Keratinocyte (primary cell): ENCODE data around the gene TRABD2B. TPM values are rescaled to one million over a fixed set of nuclear protein-coding genes. Genes with fewer than 3 reads are reported as not detected.

Experiments
- DNase-seq: peaks from one replicate; pipeline ENCODE4 v3.0.0-alpha.2; 2011; ENCODE audit warnings: low read depth, missing footprints, low spot score
- FAIRE-seq: peaks from 2 replicates; lab custom pipeline; 2011; peaks lifted over from hg19 to GRCh38; lab: Jason Lieb, UNC
- H2AFZ ChIP-seq: 2 replicates; pipeline ENCODE4 v1.6.0; 2012; ENCODE audit warnings: low read length, control low read depth, inconsistent platforms; ENCODE audit not compliant: control insufficient read depth
- H3K27ac ChIP-seq: 2 replicates; pipeline ENCODE4 v1.5.1; 2011; ENCODE audit warnings: low read length; ENCODE audit not compliant: control insufficient read depth, insufficient read depth
- H3K27me3 ChIP-seq: 3 replicates; pipeline ENCODE4 v1.6.0; 2011; ENCODE audit warnings: low read length; ENCODE audit not compliant: control insufficient read depth, insufficient read depth; ENCODE audit errors: extremely low read depth
- H3K36me3 ChIP-seq, 2 experiments: 2 replicates in 1 of 2; 3 replicates in 1 of 2; pipeline ENCODE4 v1.5.1; 2011; ENCODE audit warnings: low read length in 2 of 2, mild to moderate bottlenecking in 1 of 2; ENCODE audit not compliant: control insufficient read depth in 2 of 2, insufficient read depth in 2 of 2; ENCODE audit errors: extremely low read depth in 1 of 2
- H3K4me1 ChIP-seq: 3 replicates; pipeline ENCODE4 v1.5.1; 2011; ENCODE audit warnings: low read length; ENCODE audit not compliant: control insufficient read depth, insufficient read depth; ENCODE audit errors: extremely low read depth
- H3K4me2 ChIP-seq: 3 replicates; pipeline ENCODE4 v1.6.0; 2011; ENCODE audit warnings: low read depth, low read length; ENCODE audit not compliant: control insufficient read depth, insufficient read depth; ENCODE audit errors: extremely low read depth
- H3K4me3 ChIP-seq, 3 experiments: fragments of 200-600 bp in 1 of 3; sonication (generic) in 1 of 3; 2 replicates in 2 of 3; 3 replicates in 1 of 3; pipeline ENCODE4 v1.5.1; 2011 to 2016; ENCODE audit warnings: low read length in 3 of 3, mild to moderate bottlenecking in 3 of 3, control low read depth in 2 of 3, inconsistent platforms in 1 of 3, low read depth in 1 of 3, mixed read lengths in 1 of 3, mixed run types in 1 of 3, moderate library complexity in 1 of 3; ENCODE audit not compliant: control insufficient read depth in 2 of 3, insufficient read depth in 2 of 3; ENCODE audit errors: extremely low read depth in 1 of 3
- H3K79me2 ChIP-seq: 2 replicates; pipeline ENCODE4 v1.6.0; 2012; ENCODE audit warnings: low read length; ENCODE audit not compliant: control insufficient read depth, insufficient read depth
- H3K9ac ChIP-seq: 3 replicates; pipeline ENCODE4 v1.6.0; 2011; ENCODE audit warnings: low read length; ENCODE audit not compliant: control insufficient read depth, insufficient read depth; ENCODE audit errors: extremely low read depth
- H3K9me1 ChIP-seq: 3 replicates; pipeline ENCODE4 v1.6.0; 2011; ENCODE audit warnings: low read length; ENCODE audit not compliant: control insufficient read depth, insufficient read depth; ENCODE audit errors: extremely low read depth
- H3K9me3 ChIP-seq: 2 replicates; pipeline ENCODE4 v1.5.1; 2012; ENCODE audit warnings: low read depth, low read length; ENCODE audit not compliant: control insufficient read depth
- H4K20me1 ChIP-seq: 3 replicates; pipeline ENCODE4 v1.6.0; 2011; ENCODE audit warnings: low read length; ENCODE audit not compliant: control insufficient read depth, insufficient read depth; ENCODE audit errors: extremely low read depth
- CTCF ChIP-seq, 3 experiments: IDR thresholded peaks in 1 of 3; conservative IDR thresholded peaks in 1 of 3; optimal IDR thresholded peaks in 1 of 3; 2 replicates in 2 of 3; 3 replicates in 1 of 3; pipeline versions ENCODE3 to v1.5.1; 2011; ENCODE audit warnings: low read length in 3 of 3, mild to moderate bottlenecking in 3 of 3, moderate library complexity in 2 of 3, control low read depth in 1 of 3, inconsistent platforms in 1 of 3; ENCODE audit not compliant: insufficient read depth in 2 of 3; ENCODE audit errors: extremely low read depth in 1 of 3
- EZH2 ChIP-seq: IDR thresholded peaks from one replicate; pipeline ENCODE4 v1.6.1; 2012; ENCODE audit warnings: inconsistent platforms, mild to moderate bottlenecking, low read length, moderate library complexity
- dilution Hi-C: fragments of 300-500 bp; cut with MboI; formaldehyde crosslinking; loops from one replicate; pipeline ENCODE4 v1.7.0; 2020; ENCODE audit warnings: low sequenced_read_pairs; ENCODE audit not compliant: extremely low pct_ligation_motif_present
- polyA plus RNA-seq, 5 experiments: library from polyadenylated mRNA; depleted of rRNA in 3 of 5; stranded (reverse) in 3 of 5; stranded (forward) in 1 of 5; unstranded in 1 of 5; fragments of >200 nt; gene quantifications; 1 replicate in 1 of 5; 2 replicates in 3 of 5; 3 replicates in 1 of 5; pipeline versions ENCODE4 v1.2.1 to v1.2.3, GENCODE V29; 2011 to 2012; ENCODE audit warnings: missing spikeins in 2 of 5, low read depth in 1 of 5, low replicate concordance in 1 of 5

TRABD2B gene
- polyA plus RNA-seq, 1 donor (not counting 4 experiments of a cell fraction or from before 2014, with no cell fraction given) = 0.13 TPM

DNA sequence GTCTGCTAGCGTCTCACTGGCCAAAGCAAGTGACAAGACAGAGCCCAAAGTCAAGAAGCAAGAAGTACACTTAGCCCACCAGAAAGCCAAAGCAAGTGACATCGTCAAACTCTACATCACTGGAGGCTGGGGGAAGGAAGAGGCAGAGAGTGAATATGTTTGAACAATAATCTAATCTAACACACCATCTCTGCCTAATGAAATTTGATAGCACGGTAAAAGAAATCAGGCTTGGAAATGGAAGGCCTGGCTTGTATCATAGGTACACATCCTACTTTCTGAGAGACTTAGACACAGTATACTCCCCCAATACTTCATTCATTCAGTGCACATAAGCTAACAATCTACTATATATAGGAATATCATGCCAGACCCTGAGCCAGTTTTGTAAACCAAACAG is 26.3 kb downstream of the TRABD2B start:
- Histone ChIP-seq H3K36me3 (no peaks in the 10 kb centered on the region), H3K79me2 (no peaks in the 10 kb centered on the region), H4K20me1 (no peaks in the 10 kb centered on the region), H2AFZ (no peak overlapping the region), H3K4me2 (no peak overlapping the region), H3K9me1 (no peaks in the 10 kb centered on the region), H3K9ac (no peak overlapping the region), H3K27ac (no peak overlapping the region), H3K9me3 (no peaks in the 10 kb centered on the region), H3K4me3 (no peak overlapping the region), H3K27me3 (no peaks in the 10 kb centered on the region), H3K4me1 (no peaks in the 10 kb centered on the region)
- TF ChIP-seq CTCF (optimal IDR thresholded peaks at IDR 0.05 in 1 of 3, IDR thresholded peaks at IDR 0.05 in 1 of 3, conservative IDR thresholded peaks at IDR 0.05 in 1 of 3; ENCODE audit: extremely low read depth in 1 of 3, insufficient read depth in 2 of 3, low read length in 3 of 3) = no peak
- no peak for TF ChIP-seq EZH2
- FAIRE-seq (no peak), DNase-seq (no peak)
- dilution Hi-C loops = no loop called here

GRCh38 chr1:47969478-47969877 is 27.7 kb downstream of the TRABD2B start:
- Histone ChIP-seq H3K27me3 (no peaks in the 10 kb centered on the region), H3K4me2 (no peak overlapping the region), H3K9me1 (no peaks in the 10 kb centered on the region), H3K79me2 (no peaks in the 10 kb centered on the region), H3K4me3 (no peak overlapping the region), H4K20me1 (no peaks in the 10 kb centered on the region), H2AFZ (no peak overlapping the region), H3K9me3 (no peaks in the 10 kb centered on the region), H3K9ac (no peak overlapping the region), H3K4me1 (no peaks in the 10 kb centered on the region), H3K36me3 (no peaks in the 10 kb centered on the region), H3K27ac (no peak overlapping the region)
- DNase-seq (no peak), FAIRE-seq (no peak)
- dilution Hi-C loops = no loop called here
- TF ChIP-seq EZH2 = no peak
- no peak for TF ChIP-seq CTCF (optimal IDR thresholded peaks at IDR 0.05 in 1 of 3, IDR thresholded peaks at IDR 0.05 in 1 of 3, conservative IDR thresholded peaks at IDR 0.05 in 1 of 3; ENCODE audit: extremely low read depth in 1 of 3, insufficient read depth in 2 of 3, low read length in 3 of 3)
